Embryonic facial prominence (tissue), 1 donor: ENCODE results near the gene FMN1.

ENCODE experiments used
- DNase-seq: peaks from one replicate; pipeline ENCODE4 v3.0.0-alpha.2; 2016; ENCODE audit errors: extremely low spot score

Gene FMN1

DNA sequence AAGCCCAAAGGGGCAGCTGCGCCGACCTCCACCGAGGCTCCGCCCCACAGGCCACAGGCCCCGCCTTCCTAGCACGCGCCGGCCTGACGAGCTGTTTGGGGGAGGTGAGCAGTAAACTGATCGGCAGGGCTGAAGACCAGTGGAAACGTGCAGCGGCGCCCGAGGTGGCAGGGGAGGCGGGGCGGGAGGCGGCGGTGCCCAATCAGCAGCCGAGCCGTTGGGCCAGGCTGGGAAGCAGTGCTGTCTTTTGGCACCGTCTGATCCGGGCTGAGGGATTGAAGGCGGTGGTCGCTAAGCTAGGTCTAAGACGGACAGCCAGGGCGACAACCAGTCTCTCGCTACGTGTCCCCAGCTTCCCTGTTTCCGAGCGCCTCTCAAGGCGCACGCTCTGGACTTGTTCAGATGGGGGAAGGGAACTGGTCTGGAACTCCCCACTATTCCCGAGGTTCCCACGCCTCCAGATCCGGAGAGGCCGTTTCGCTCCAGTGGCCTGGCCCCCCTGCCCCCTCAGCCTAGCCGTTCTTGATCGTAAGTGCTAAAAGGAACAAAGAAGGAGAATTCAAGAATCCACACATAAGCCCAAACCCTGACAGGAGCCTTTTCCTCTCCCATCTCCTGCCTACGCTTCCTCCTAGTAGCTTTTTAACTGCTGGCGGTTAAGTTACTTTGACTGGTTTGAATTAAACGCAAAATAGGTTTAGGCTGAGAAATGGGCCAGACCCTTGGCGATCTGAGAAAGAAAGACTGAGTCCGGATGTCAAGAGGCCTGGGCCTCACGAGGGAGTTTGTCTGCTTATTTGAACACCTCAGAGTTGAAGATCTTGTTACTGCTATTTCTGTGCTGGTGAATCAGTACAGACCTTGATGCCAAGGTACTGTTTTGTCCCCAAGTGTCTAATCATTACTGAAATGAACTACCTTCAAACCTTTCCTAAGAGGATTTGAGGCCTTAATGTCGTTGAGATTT, at the start of gene FMN1:
FMN1 (minus strand) TSS at position 11 of the 967 bp plus-strand sequence. CDS start 39,800 bp downstream, outside the sequence.
- peak; percentile 78 for DNase-seq

DNA sequence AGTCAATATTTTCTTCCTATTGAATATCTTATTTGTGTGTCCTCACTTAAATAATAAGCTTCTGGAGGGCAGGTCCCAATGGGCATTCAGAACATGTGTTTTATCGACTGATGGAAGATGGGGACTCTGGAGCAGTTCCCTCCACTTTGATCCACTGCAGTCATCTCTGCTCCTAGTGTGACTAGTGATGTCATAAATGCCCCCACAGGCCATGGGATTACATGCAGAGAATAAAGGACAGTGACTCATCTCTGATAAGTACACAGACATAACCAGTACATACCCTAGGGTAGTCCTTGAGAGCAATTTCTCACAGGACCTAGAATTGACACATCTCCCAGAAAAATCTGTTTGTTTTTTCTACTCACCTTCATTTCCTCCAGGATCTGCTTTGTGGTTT, 49.4 kb upstream of the FMN1 start:
- no peak for DNase-seq

DNA sequence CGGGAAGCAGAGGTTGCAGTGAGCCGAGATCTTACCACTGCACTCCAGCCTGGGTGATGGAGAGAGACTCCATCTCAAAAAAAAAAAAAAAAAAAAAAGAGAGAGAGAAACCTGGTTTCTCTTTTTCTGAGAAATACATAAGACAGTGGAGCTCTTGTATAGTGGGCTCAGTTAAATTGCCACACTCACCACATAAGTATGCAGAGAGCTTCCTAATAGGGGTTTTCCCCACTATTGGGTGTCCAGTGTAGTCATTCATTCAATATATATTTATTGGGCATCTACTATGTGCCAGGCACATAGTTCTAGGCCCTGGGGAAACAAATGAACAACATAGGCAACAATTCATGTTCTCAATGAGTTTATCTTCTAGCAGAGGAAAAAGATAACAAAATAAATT, 48.9 kb upstream of the FMN1 start:
- no peak for DNase-seq

GRCh38 chr15:33242669-33243191, 48.2 kb upstream of the FMN1 start:
- DNase-seq: no peak

- peak; percentile 56 for DNase-seq
These were observed 47.7 kb upstream of the FMN1 start for GRCh38 chr15:33242165-33242564.

DNA sequence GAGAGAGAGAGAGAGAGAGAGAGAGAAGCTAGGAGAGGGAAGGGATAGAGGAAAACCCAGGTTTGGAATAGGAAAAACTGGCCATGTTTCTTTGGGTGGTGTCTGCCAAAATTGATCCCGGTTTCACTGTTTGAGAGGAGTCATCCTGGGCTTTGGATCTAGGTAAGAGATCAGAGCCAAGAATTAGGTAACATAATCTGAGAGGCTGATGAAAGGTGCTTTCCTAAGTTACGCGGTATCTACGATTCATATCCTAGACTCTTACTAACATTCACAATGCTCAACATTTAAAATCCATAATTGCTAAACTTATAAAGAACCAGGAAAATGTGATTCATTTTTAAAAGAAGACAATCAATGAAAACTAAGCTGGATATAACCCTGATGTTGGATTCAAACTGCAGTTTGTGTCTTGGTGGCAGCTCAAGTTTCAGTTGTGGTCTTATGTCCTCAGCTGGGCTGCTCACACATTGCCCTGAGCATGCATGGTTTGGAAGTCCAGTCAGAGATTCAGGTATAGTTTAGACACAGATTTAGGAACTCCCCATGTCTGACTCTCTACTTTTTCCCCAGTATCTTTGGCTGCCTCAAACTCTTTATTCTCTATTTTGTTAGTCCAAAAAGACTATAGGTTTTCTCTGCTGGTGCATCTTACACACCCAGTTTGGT, 42.5 kb upstream of the FMN1 start:
- DNase-seq: no peak

GRCh38 chr15:33234020-33234461, 39.5 kb upstream of the FMN1 start:
- no peak for DNase-seq

DNA sequence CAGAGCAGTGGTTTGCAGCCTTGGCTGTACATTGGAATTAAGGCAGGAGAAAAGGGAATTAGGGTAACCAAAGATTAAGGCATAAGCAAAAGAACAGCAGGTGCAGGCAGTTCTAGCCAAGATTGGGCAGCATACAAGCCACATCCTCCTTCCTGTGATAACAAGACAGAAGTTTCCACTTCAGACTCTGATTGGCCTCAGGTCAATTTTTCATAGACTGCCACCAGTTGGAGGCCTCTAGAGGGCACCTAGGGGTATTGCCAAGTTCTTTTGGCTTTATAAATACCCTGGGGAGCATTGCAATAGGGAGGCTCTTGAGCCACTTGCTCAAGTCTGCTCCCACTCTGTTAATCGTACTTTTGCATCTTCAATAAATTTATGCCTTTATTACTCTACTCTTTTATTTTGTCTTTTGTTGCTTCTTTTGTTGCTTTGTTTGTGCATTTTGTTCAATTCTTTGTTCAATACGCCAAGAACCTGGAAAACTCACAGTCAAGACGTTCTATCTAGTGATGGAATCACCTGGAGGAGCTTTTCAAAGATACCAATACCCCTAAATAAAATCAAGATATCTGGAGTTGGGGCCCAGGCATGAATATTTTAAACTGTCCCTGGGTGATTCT, 32.2 kb upstream of the FMN1 start:
- no peak for DNase-seq

DNA sequence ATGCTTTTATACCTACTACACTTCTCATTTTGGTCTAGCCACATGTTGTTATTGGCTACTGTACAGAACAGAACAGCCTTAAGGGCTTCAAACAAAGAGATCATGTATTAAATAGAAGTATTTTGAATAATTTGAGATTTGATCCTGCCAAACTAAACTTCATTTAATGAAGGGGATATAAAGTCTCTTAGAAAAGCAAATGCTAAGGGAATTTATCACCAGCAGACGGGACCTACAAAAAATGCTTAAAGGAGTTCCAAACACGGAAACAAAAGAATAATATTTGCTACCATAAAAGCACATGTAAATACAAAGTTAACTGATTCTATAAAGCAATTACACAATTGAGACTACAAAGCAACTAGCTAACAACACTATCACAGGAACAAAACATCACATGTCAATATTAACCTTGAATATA, 23.6 kb upstream of the FMN1 start:
- DNase-seq: no peak

- no peak for DNase-seq
These were observed 21.7 kb upstream of the FMN1 start for GRCh38 chr15:33215941-33216872.

- DNase-seq: no peak
These were observed 16.8 kb upstream of the FMN1 start for GRCh38 chr15:33211176-33211808.

DNA sequence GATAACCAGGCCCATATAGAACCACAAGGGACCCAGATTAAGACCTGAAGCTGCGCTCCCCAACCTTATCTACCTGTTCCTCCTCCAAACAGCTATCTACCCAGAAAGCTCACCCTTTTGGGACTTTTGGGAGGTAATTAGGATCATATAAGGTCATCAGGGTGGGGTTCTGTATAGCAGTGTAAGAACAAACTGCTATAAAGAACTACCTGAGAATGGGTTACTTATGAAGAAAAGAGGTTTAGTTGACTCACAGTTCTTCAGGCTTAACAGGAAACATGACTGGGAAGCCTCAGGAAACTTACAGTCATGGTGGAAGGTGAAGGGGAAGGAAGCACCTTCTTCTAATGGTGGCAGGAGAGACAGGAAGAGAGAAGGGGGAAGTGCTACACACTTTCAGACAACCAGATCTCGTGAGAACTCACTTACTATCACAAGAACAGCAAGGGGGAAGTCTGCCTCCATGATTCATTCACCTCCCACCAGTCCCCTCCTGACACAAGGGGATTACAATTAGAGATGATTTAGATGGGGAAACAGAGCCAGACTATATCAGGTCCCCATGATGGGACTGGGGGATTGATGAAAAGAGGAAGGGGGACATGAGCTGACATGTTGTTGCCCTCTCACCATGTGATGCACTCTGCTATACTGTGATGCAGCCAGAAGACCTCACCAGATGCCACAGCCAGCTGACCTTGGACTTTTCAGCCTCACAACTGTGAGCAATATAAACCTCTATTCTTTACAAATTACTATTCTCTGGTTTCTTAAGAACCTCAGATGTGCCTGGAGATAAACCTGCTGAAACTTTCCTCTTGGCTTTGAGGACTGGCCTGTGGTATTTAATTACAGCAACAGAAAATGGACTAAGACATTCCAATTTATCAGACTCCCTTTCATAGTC, 15.3 kb upstream of the FMN1 start:
- DNase-seq: no peak

DNA sequence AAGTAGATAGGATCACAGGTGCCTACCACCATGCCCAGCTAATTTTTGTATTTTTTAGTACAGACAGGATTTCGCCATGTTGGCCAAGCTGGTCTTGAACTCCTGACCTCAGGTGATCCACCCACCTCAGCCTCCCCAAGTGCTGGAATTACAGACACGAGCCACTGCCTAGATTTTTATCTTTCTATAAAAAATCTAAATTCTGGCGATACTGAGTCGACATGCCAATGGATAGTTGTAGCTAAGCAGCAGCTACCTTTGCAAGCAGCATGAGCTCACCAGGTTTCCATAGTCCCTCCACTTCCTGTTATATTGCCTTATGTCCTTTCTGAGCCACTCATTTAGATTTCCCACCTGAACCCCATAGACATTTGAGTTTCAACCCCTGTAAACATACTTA, 13.1 kb upstream of the FMN1 start:
- no peak for DNase-seq

GRCh38 chr15:33206366-33206765, 11.9 kb upstream of the FMN1 start:
- no peak for DNase-seq

GRCh38 chr15:33204926-33205325, 10.4 kb upstream of the FMN1 start:
- no peak for DNase-seq

DNA sequence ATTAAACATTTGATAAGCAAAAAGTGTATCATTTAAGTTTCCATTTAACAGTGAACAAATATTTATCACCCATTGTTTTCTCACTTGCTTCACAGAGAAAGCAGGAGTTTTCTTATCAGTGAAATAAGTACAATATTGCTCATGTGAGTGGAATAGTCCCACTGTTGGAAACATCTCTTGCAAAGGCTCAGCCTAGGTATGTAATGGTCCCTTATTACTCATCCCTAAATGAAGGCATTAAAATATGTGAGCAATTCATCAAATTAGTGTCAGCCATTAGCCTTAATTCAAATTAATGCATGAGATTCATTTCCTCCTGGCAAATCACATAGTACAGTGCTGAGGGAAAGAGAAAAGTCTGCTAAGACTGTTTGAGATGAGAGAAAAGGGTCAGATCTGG, 9.6 kb upstream of the FMN1 start:
- no peak for DNase-seq

GRCh38 chr15:33201491-33202231, 7.1 kb upstream of the FMN1 start:
- no peak for DNase-seq

- no peak for DNase-seq
These were observed 6.4 kb upstream of the FMN1 start for GRCh38 chr15:33200903-33201302.

DNA sequence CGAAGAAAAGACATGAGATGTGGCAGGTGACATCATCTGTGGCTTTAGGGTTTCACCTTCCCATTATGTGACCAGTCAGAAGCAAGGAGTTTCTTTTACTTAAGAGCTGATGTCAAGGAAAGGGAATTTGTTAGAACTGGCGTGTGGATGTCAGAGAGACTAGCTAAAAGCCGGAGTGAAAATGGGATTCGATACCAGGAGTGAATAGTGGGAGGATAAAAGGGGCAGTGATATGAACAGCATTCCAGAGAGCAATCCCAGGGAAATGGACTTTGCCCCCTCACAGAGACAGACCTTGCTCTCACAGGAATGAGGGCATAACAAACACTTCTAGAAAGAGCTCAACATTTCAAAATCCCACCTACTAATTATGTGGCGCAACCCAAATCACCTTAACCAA, 5.9 kb upstream of the FMN1 start:
- DNase-seq: no peak
